ACC112 (cell line): ENCODE measurements around the gene MAD1L1.

Experiments
- H2AFZ ChIP-seq: fragments of 200-600 bp; sonication (generic); one replicate; pipeline ENCODE4 v1.6.0; 2017; ENCODE audit warnings: antibody characterized with exemption, low read length; ENCODE audit not compliant: unreplicated experiment
- H3K27ac ChIP-seq: fragments of 200-600 bp; sonication (generic); 2 replicates; pipeline ENCODE4 v1.5.1; 2014; ENCODE audit warnings: low read depth, mild to moderate bottlenecking, antibody characterized with exemption, low read length, moderate library complexity
- H3K27me3 ChIP-seq: fragments of 200-600 bp; sonication (generic); 2 replicates; pipeline ENCODE4 v1.6.1; 2014; ENCODE audit warnings: mild to moderate bottlenecking, antibody characterized with exemption, low read length, moderate library complexity, mixed read lengths; ENCODE audit not compliant: insufficient read depth
- H3K36me3 ChIP-seq: fragments of 200-600 bp; sonication (generic); 2 replicates; pipeline ENCODE4 v1.6.1; 2016; ENCODE audit warnings: mild to moderate bottlenecking, antibody characterized with exemption, low read length, moderate library complexity, mixed read lengths; ENCODE audit not compliant: insufficient read depth
- H3K4me1 ChIP-seq: fragments of 200-600 bp; sonication (generic); one replicate; pipeline ENCODE4 v1.6.1; 2016; ENCODE audit warnings: low read length, mixed read lengths; ENCODE audit not compliant: insufficient read depth, unreplicated experiment, control insufficient read depth
- H3K4me3 ChIP-seq: fragments of 200-600 bp; sonication (generic); 2 replicates; pipeline ENCODE4 v1.5.1; 2014; ENCODE audit warnings: mild to moderate bottlenecking, low read depth, low read length
- H3K79me2 ChIP-seq: fragments of 200-600 bp; sonication (generic); one replicate; pipeline ENCODE4 v1.6.0; 2016; ENCODE audit warnings: low read length; ENCODE audit not compliant: control insufficient read depth, unreplicated experiment, insufficient read depth

The MAD1L1 gene

DNA sequence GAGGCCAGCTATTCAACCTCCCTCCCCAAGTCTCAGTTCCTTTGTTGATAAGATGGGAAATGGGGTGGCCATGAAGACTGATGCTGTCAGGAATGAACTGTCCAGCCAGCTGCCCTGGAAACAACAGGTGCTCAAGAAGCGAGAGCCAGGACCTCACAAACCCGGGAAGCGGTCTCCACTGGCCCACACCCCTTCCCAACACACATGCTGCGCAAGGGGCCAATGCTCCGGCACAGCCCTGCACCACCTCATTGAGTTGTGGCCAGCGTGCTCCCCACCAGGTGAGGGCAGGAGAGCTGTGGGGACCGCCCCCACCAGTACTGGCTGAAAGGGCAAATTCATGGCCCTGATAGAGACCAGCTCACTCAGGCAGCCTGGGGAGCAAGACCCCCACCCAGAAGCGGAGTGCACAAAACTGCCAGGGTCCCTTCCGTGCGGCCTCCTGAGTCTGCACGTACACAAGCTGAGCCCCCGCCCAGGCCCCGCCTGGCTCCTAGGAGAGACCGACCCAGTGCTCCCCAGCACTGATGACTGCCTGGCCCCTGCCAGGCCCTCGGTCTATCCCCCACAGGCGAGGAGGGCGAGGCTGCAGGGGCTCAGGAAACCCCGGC is 216.6 kb downstream of the MAD1L1 start:
- peaks cover 22% of the 10 kb centered on the region for H3K4me1 ChIP-seq
- no peak overlapping the region for H2AFZ ChIP-seq
- no peaks in the 10 kb centered on the region for H3K36me3 ChIP-seq
- no peak overlapping the region for H3K27ac ChIP-seq
- no peak overlapping the region for H3K4me3 ChIP-seq
- H3K79me2 ChIP-seq = no peaks in the 10 kb centered on the region
- no peaks in the 10 kb centered on the region for H3K27me3 ChIP-seq

GRCh38 chr7:2015251-2015871 is 217.4 kb downstream of the MAD1L1 start:
- Histone ChIP-seq H3K36me3 (no peaks in the 10 kb centered on the region), H2AFZ (no peak overlapping the region), H3K27ac (no peak overlapping the region), H3K27me3 (no peaks in the 10 kb centered on the region), H3K4me3 (no peak overlapping the region), H3K79me2 (no peaks in the 10 kb centered on the region), H3K4me1 (peaks cover 22% of the 10 kb centered on the region)

DNA sequence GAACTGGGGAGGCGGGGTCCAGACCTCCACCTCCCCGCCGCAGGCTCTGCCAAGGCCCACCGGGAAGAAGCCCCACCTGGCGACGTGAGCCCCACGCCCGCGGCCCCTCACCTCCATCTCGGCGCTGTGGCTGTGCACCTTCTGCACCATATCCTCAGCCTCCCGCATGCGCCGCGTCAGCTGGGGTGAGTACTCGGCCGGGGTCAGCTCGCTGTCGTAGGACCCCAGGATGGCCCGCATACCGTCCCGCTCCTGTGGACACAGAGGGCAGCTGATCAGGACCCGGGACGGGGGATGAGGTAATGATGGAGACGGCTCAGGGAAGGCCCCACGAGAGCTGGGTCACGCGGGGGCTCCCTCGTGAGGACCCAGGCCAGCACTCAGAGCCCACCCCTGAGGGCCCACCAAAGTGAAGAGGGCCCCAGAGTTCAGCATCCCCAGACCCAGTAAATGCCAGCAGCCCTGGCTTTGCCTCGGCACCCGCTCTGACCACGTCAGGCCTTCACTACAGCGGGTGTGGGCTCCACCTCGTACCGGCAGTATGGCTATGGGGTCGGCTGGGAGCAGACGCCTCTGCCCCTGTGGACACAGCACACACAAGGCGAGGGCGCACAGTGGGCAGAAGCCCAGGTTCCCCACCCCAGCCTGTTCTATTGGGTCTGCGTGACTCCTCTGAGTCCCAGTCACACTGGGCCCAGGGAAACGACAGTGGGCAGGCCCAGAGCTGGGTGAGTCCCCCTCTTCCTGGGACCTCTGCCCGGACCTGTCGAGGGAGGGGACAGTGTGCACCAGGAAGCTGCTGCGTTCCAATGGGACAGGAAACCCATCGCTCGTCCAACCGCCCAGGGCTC is 218.1 kb downstream of the MAD1L1 start:
- Histone ChIP-seq H2AFZ (no peak overlapping the region), H3K36me3 (no peaks in the 10 kb centered on the region), H3K4me3 (no peak overlapping the region), H3K79me2 (no peaks in the 10 kb centered on the region), H3K4me1 (peaks cover 15% of the 10 kb centered on the region), H3K27me3 (no peaks in the 10 kb centered on the region), H3K27ac (no peak overlapping the region)

GRCh38 chr7:2013381-2014311 is 219.1 kb downstream of the MAD1L1 start:
- Histone ChIP-seq H3K4me3 (no peak overlapping the region), H3K27ac (no peak overlapping the region), H3K36me3 (no peaks in the 10 kb centered on the region), H3K4me1 (peaks cover 5% of the 10 kb centered on the region), H3K79me2 (no peaks in the 10 kb centered on the region), H3K27me3 (no peaks in the 10 kb centered on the region), H2AFZ (no peak overlapping the region)

DNA sequence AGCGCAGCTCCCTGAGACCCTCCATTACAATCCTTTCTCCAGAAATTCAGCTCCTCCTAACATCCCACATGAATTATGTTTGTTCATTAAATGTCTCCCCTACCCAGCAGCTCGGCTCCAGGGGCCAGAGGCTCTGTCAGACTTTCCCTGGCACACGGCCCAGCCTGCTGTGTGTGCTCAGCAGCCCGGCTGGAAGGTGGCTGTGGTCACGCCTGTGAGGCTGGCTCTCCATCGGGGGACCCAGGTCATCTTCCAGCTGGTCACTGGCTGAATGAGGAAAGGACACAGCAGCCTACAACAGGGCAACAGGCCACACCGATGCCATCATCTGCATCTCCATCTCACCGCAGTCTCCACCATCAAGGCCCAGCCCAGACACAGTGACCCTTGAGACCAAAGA is 219.8 kb downstream of the MAD1L1 start:
- Histone ChIP-seq H3K27ac (no peak overlapping the region), H3K4me3 (no peak overlapping the region), H3K4me1 (no peaks in the 10 kb centered on the region), H3K79me2 (no peaks in the 10 kb centered on the region), H2AFZ (no peak overlapping the region), H3K36me3 (no peaks in the 10 kb centered on the region), H3K27me3 (no peaks in the 10 kb centered on the region)

DNA sequence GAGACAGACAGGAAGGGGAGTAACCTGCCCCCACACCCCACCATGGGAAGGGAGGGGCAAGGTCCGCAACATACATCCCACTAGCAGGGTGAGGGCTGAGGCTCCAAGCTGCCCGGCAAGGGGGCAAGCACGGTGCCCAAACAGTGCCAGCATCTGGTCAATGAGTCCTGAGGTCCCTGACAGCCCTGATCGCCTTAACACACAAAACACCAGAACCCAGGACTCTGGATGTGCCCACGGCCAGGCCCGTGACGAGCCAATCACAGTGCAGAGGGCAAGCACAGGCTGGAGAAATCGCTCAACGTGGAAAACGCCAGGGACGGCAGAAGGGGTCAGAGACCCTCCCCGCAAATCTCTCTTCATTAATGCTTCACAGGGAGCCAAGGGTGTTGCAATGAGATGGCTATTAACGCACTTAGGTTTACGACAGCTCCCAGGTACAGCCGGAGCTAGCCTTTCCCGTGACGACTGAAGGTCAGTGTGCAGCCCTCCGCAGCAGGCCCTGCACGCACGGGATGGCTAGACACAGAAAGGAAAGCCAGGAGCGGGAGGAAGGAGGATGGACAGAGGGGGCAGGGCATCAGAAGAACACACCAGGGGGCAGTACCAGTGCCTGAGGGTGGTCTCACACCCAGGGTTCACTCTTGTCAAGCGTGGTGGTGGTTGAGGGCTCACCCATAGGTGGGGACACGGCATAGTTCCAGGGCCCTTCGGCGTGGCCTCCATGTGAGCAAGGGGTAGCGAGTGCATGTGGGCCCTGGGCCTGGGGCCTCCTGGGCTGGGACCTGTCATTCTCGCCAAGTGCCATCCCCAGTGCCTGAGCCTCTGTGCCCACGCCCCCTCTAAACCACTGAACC is 220.5 kb downstream of the MAD1L1 start:
- Histone ChIP-seq H3K36me3 (no peaks in the 10 kb centered on the region), H2AFZ (no peak overlapping the region), H3K27me3 (no peaks in the 10 kb centered on the region), H3K4me1 (no peaks in the 10 kb centered on the region), H3K4me3 (no peak overlapping the region), H3K27ac (no peak overlapping the region), H3K79me2 (no peaks in the 10 kb centered on the region)

- Histone ChIP-seq H3K4me3 (no peak overlapping the region), H3K4me1 (no peaks in the 10 kb centered on the region), H2AFZ (no peak overlapping the region), H3K79me2 (no peaks in the 10 kb centered on the region), H3K27me3 (no peaks in the 10 kb centered on the region), H3K36me3 (no peaks in the 10 kb centered on the region), H3K27ac (no peak overlapping the region)
Measured at GRCh38 chr7:2011266-2012043, 221.3 kb downstream of the MAD1L1 start.

- Histone ChIP-seq H2AFZ (no peak overlapping the region), H3K27me3 (no peaks in the 10 kb centered on the region), H3K27ac (no peak overlapping the region), H3K4me1 (no peaks in the 10 kb centered on the region), H3K4me3 (no peak overlapping the region), H3K36me3 (no peaks in the 10 kb centered on the region), H3K79me2 (no peaks in the 10 kb centered on the region)
Measured at GRCh38 chr7:2010551-2011265, 222.0 kb downstream of the MAD1L1 start.

GRCh38 chr7:2010101-2010500 is 222.6 kb downstream of the MAD1L1 start:
- Histone ChIP-seq H3K4me3 (no peak overlapping the region), H3K27me3 (no peaks in the 10 kb centered on the region), H3K36me3 (no peaks in the 10 kb centered on the region), H3K79me2 (no peaks in the 10 kb centered on the region), H3K4me1 (no peaks in the 10 kb centered on the region), H3K27ac (no peak overlapping the region), H2AFZ (no peak overlapping the region)
